Neutrophil (primary cell): ENCODE results near the gene CLIC3.
A peak's percentile ranks its signal among the peaks of the same experiment; 100 is the strongest.

Experiments used
- H3K27ac ChIP-seq: fragments of 200-600 bp; sonication (generic); 2 replicates; pipeline ENCODE4 v1.5.1; 2016; ENCODE audit warnings: mild to moderate bottlenecking, moderate library complexity
- H3K27me3 ChIP-seq: fragments of 200-600 bp; sonication (generic); 2 replicates; pipeline ENCODE4 v1.6.0; 2016; ENCODE audit warnings: mild to moderate bottlenecking
- H3K36me3 ChIP-seq: fragments of 200-600 bp; sonication (generic); 2 replicates; pipeline ENCODE4 v1.5.1; 2017
- H3K4me1 ChIP-seq, 2 experiments: fragments of 200-600 bp in 1 of 2; sonication (generic) in 1 of 2; 1 replicate in 1 of 2; 2 replicates in 1 of 2; pipeline versions ENCODE4 v1.5.1 to v1.6.1; 2013 to 2016; ENCODE audit warnings: low read depth in 1 of 2, low read length in 1 of 2, mild to moderate bottlenecking in 1 of 2, moderate library complexity in 1 of 2; ENCODE audit not compliant: control insufficient read depth in 1 of 2, insufficient read depth in 1 of 2
- H3K4me3 ChIP-seq, 2 experiments: fragments of 200-600 bp in 1 of 2; sonication (generic) in 1 of 2; 1 replicate in 1 of 2; 2 replicates in 1 of 2; pipeline ENCODE4 v1.5.1; 2013 to 2016; ENCODE audit warnings: low read depth in 1 of 2, low read length in 1 of 2, mild to moderate bottlenecking in 1 of 2, moderate library complexity in 1 of 2
- H3K9me3 ChIP-seq: fragments of 200-600 bp; sonication (generic); 2 replicates; pipeline ENCODE4 v1.5.1; 2016
- CTCF ChIP-seq: fragments of 200-600 bp; sonication (generic); IDR thresholded peaks from 2 replicates; pipeline ENCODE4 v1.5.1; 2016; ENCODE audit warnings: antibody characterized with exemption

Gene CLIC3

GRCh38 chr9:137000177-137000930, 4.0 kb upstream of the CLIC3 start:
- TF ChIP-seq CTCF = no peak
- peak overlapping the region; percentile 81 for H3K27ac ChIP-seq
- H3K9me3 ChIP-seq = no peaks in the 10 kb centered on the region

DNA sequence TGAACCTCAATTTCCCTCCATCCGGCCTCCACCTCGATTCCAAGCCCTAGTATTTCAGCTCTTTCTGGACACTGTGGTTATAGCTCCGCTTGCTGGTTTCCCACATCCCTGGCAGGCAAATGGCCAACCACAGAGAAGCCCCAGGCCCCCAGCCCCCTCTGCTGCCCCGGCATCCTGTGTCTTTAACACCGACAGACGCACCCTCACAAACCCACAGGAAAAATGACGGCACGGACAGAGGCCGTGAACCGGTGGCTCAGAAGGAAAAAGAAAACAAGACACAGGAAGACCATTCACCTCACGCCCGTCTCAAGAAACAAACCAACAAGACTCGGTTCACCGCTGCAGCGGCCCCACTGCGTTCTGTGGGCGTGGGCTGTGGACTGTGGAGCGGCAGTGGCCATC, 1.5 kb upstream of the CLIC3 start:
- no peak overlapping the region for H3K27ac ChIP-seq
- no peak for TF ChIP-seq CTCF
- no peak overlapping the region for H3K4me3 ChIP-seq
- no peaks in the 10 kb centered on the region for H3K36me3 ChIP-seq
- H3K4me1 ChIP-seq = peaks cover 57 to 95% of the 10 kb centered on the region in 2 experiments
- peaks cover 46% of the 10 kb centered on the region for H3K27me3 ChIP-seq
- H3K9me3 ChIP-seq = no peaks in the 10 kb centered on the region

More at GRCh38 chr9:137000177-137000930, 4.0 kb upstream of the CLIC3 start:
- Histone ChIP-seq H3K36me3 (no peaks in the 10 kb centered on the region), H3K27me3 (peaks cover 27% of the 10 kb centered on the region), H3K4me1 (peaks cover 49 to 70% of the 10 kb centered on the region in 2 experiments), H3K4me3 (peak overlapping the region; percentile 3 to 23)

- Histone ChIP-seq H3K4me3 (no peak overlapping the region), H3K27me3 (peaks cover 46% of the 10 kb centered on the region), H3K36me3 (no peaks in the 10 kb centered on the region), H3K4me1 (peaks cover 61 to 96% of the 10 kb centered on the region in 2 experiments), H3K9me3 (no peaks in the 10 kb centered on the region), H3K27ac (no peak overlapping the region)
- TF ChIP-seq CTCF = no peak
These were observed 1.0 kb upstream of the CLIC3 start for GRCh38 chr9:136997371-136997770.

DNA sequence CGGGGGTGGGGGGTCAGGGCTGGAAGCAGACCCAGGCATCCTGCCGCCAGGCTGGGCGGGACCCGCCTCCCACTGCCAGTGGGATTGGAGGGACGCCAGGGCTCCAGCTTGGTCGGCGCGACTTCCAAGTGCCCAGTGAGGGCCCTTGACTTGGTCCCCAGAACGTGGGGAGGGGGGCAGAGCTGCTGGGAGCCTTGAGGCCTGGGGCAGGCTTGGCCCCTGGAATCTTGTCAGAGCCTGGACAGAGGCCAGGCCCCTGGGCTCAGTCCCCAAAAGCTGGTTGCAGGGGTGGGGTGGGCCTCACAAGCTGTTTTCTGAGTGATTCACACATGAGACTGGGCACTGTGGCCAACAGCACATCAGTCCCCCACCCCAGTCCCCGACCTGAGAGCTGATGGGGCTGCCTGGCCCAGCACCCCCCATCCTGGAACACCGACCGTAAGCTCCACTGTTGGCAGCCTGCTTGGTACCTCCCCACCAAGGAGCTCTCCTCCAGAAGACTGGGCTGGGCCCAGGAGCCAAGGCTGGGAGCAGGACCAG, 526 bp downstream of the CLIC3 start:
- no peak for TF ChIP-seq CTCF

DNA sequence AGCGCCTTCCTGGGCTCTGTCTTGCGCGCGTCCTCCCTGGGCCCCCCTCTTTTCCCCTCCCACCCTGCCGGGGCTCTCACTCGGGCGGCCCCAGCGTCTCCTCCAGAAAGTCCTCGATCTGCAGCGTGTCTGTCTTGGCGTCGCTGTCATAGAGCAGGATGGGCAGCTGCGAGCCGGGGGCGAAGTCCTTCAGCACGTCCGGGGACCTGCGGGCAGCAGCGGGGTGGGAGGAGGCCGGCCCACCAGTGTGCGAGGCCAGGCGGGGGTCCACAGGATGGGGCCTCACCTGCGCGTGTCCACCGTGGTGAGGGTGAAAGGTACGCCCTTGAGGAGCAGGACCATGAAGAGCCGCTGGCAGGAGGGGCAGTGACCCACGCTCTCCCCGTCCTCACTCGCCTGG, 1.0 kb downstream of the CLIC3 start:
- no peak overlapping the region for H3K4me3 ChIP-seq
- peaks cover 50 to 88% of the 10 kb centered on the region in 2 experiments for H3K4me1 ChIP-seq
- no peaks in the 10 kb centered on the region for H3K9me3 ChIP-seq
- TF ChIP-seq CTCF = no peak
- H3K36me3 ChIP-seq = no peaks in the 10 kb centered on the region
- peaks cover 51% of the 10 kb centered on the region for H3K27me3 ChIP-seq
- no peak overlapping the region for H3K27ac ChIP-seq

More for the DNA sequence above, 526 bp downstream of the CLIC3 start:
- Histone ChIP-seq H3K4me3 (no peak overlapping the region), H3K27me3 (peaks cover 46% of the 10 kb centered on the region), H3K9me3 (no peaks in the 10 kb centered on the region), H3K4me1 (peaks cover 55 to 93% of the 10 kb centered on the region in 2 experiments), H3K36me3 (no peaks in the 10 kb centered on the region), H3K27ac (no peak overlapping the region)
